ENCODE data around the gene ANKS3.

ANKS3 gene

DNA sequence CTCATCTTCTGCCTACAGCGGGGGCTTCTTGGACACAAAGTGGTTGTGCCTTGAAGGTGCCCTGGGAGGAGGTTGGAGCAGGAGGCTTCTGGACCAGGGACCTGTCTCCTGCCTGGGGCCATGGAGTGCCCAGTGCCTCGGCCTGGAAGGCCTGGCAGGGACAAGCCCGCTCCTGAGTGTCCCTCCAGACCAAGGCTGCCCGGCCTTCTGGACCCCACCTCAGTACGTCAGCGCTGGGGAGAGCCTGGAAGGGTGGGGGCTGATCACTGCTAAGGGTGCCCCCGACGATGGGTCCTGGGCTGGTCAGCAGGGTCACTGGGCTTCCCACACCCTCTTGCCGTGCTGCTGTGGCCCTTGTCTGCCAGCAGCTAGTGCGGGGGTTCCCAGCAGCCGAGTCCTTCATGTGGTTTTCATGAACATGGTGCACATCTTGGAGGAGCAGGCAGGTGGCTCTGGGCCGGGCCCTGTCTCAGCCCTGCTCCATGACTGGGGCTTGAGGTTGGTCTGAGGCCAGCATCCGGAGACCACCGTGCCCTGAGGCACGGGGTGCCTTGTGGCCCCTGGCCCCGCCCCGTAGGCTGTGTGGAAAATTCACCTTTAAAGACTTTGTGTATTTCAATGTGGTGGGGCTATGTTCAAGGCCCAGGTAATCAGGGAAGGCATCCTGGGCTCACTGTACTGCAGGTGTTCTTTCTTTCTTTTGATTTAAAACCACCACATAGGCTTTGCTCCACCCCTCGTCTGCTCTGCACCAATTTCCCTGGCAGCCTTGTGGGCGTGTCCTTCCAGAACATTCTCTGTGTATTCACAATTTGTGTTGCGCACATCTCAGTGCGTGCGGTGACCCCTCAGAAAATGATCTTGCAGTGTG is 87.1 kb downstream of the ANKS3 start:
- DNase-seq (ENCODE audit: low read depth): no peak

Measured in activated gamma-delta T cell treated with anti-CD3 and anti-CD28 coated beads, Interleukin-2, amount 50 U/mL, for 16 hours (primary cell).